Neutrophil (primary cell): ENCODE data around the gene GALNT16.
"Not testable (repeated sequence)": the region's sequence is repeated elsewhere in the genome, so short reads cannot be mapped to it uniquely, and the experiment has no call there.

Source experiments
- H3K27ac ChIP-seq: fragments of 200-600 bp; sonication (generic); 2 replicates; pipeline ENCODE4 v1.5.1; 2016; ENCODE audit warnings: mild to moderate bottlenecking, moderate library complexity
- H3K27me3 ChIP-seq: fragments of 200-600 bp; sonication (generic); 2 replicates; pipeline ENCODE4 v1.6.0; 2016; ENCODE audit warnings: mild to moderate bottlenecking
- H3K36me3 ChIP-seq: fragments of 200-600 bp; sonication (generic); 2 replicates; pipeline ENCODE4 v1.5.1; 2017
- H3K4me1 ChIP-seq, 2 experiments: fragments of 200-600 bp in 1 of 2; sonication (generic) in 1 of 2; 1 replicate in 1 of 2; 2 replicates in 1 of 2; pipeline versions ENCODE4 v1.5.1 to v1.6.1; 2013 to 2016; ENCODE audit warnings: low read depth in 1 of 2, low read length in 1 of 2, mild to moderate bottlenecking in 1 of 2, moderate library complexity in 1 of 2; ENCODE audit not compliant: control insufficient read depth in 1 of 2, insufficient read depth in 1 of 2
- H3K4me3 ChIP-seq, 2 experiments: fragments of 200-600 bp in 1 of 2; sonication (generic) in 1 of 2; 1 replicate in 1 of 2; 2 replicates in 1 of 2; pipeline ENCODE4 v1.5.1; 2013 to 2016; ENCODE audit warnings: low read depth in 1 of 2, low read length in 1 of 2, mild to moderate bottlenecking in 1 of 2, moderate library complexity in 1 of 2
- H3K9me3 ChIP-seq: fragments of 200-600 bp; sonication (generic); 2 replicates; pipeline ENCODE4 v1.5.1; 2016
- CTCF ChIP-seq: fragments of 200-600 bp; sonication (generic); IDR thresholded peaks from 2 replicates; pipeline ENCODE4 v1.5.1; 2016; ENCODE audit warnings: antibody characterized with exemption

The GALNT16 gene

GRCh38 chr14:69259527-69260189 lies at the start of gene GALNT16:
GALNT16 (plus strand) TSS chr14:69260158; CDS start chr14:69260291, 133 bp downstream.
- H3K4me1 ChIP-seq = peaks cover 0 to 19% of the 10 kb centered on the region in 2 experiments
- H3K27ac ChIP-seq = no peak within 1 kb of the TSS
- H3K9me3 ChIP-seq = no peaks in the 10 kb centered on the region
- peaks cover 100% of the 10 kb centered on the region for H3K27me3 ChIP-seq
- no peaks in the 10 kb centered on the region for H3K36me3 ChIP-seq
- no peak within 1 kb of the TSS for H3K4me3 ChIP-seq
- no peak for TF ChIP-seq CTCF

- H3K27me3 ChIP-seq = no peaks in the 10 kb centered on the region
- H3K4me1 ChIP-seq = no peaks in the 10 kb centered on the region
- no peak for TF ChIP-seq CTCF
- H3K4me3 ChIP-seq = no peak overlapping the region
- no peak overlapping the region for H3K27ac ChIP-seq
- no peaks in the 10 kb centered on the region for H3K36me3 ChIP-seq
- H3K9me3 ChIP-seq = no peaks in the 10 kb centered on the region
Observed at GRCh38 chr14:69214393-69214792, 45.6 kb upstream of the GALNT16 start.

- not testable (repeated sequence) for H3K36me3 ChIP-seq, H3K4me3 ChIP-seq, H3K4me1 ChIP-seq, H3K27me3 ChIP-seq, H3K9me3 ChIP-seq, H3K27ac ChIP-seq
Observed at GRCh38 chr14:69217663-69218062, 42.3 kb upstream of the GALNT16 start.

GRCh38 chr14:69224946-69225345 lies 35.0 kb upstream of the GALNT16 start:
- Histone ChIP-seq H3K4me3 (no peak overlapping the region), H3K27ac (no peak overlapping the region), H3K9me3 (no peaks in the 10 kb centered on the region), H3K27me3 (no peaks in the 10 kb centered on the region), H3K36me3 (peaks cover 8% of the 10 kb centered on the region), H3K4me1 (no peaks in the 10 kb centered on the region)
- no peak for TF ChIP-seq CTCF

- no peaks in the 10 kb centered on the region for H3K4me1 ChIP-seq
- H3K36me3 ChIP-seq = peaks cover 8% of the 10 kb centered on the region
- no peaks in the 10 kb centered on the region for H3K27me3 ChIP-seq
- no peaks in the 10 kb centered on the region for H3K9me3 ChIP-seq
- H3K27ac ChIP-seq = no peak overlapping the region
- TF ChIP-seq CTCF = no peak
- no peak overlapping the region for H3K4me3 ChIP-seq
Observed at GRCh38 chr14:69226178-69226577, 33.8 kb upstream of the GALNT16 start.

GRCh38 chr14:69226736-69227135 lies 33.2 kb upstream of the GALNT16 start:
- H3K36me3 ChIP-seq = peaks cover 12% of the 10 kb centered on the region
- H3K27me3 ChIP-seq = no peaks in the 10 kb centered on the region
- no peak for TF ChIP-seq CTCF

More at GRCh38 chr14:69226736-69227135, 33.2 kb upstream of the GALNT16 start:
- no peak overlapping the region for H3K27ac ChIP-seq
- H3K4me1 ChIP-seq = no peaks in the 10 kb centered on the region
- H3K4me3 ChIP-seq = no peak overlapping the region
- H3K9me3 ChIP-seq = no peaks in the 10 kb centered on the region
